KG1 (cell line): ENCODE measurements around the gene ALPI.

Experiments
- DNase-seq: peaks from one replicate; lab custom pipeline; 2025; lab: John Stamatoyannopoulos, UW

The ALPI gene

GRCh38 chr2:232501794-232502390 lies 45.9 kb downstream of the ALPI start:
- no peak for DNase-seq

GRCh38 chr2:232502511-232502910 lies 46.6 kb downstream of the ALPI start:
- no peak for DNase-seq

GRCh38 chr2:232502911-232503808 lies 47.2 kb downstream of the ALPI start:
- DNase-seq = no peak

GRCh38 chr2:232503809-232504323 lies 47.9 kb downstream of the ALPI start:
- DNase-seq = no peak

GRCh38 chr2:232504438-232504837 lies 48.5 kb downstream of the ALPI start:
- no peak for DNase-seq

- no peak for DNase-seq
Measured at GRCh38 chr2:232505856-232506255, 49.9 kb downstream of the ALPI start.

GRCh38 chr2:232506709-232507108 lies 50.8 kb downstream of the ALPI start:
- DNase-seq = no peak

- no peak for DNase-seq
Measured at GRCh38 chr2:232508251-232508650, 52.3 kb downstream of the ALPI start.
